ENCODE data around the gene SSTR5. TPM values are rescaled to one million over a fixed set of nuclear protein-coding genes. Genes with fewer than 3 reads are reported as not detected.

The SSTR5 gene
- total RNA-seq, 1 experiment from 2014 or later, result not detected

DNA sequence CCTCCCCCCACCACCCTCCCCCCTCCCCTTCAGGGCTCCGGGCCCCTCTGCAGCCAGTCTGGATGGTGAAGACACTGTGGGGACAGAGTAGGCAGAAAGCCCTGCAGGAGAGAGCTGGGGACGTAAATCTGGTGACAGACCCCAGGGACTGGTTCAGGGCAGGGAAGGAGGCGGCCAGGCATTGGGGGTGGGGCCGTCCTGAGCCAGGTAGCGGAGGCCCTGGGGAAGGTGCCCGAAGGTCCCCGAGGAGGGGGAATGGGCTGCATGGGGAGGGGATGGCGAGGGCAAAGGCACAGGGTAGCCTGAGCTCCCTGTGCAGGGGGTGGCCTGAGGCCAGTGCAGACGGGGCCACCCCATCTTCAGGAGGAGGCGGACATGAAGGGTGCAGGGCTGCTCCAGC lies 54.0 kb downstream of the SSTR5 start:
- Histone ChIP-seq H3K9me3 (no peaks in the 10 kb centered on the region), H3K27me3 (no peaks in the 10 kb centered on the region), H3K4me3 (no peak overlapping the region), H3K36me3 (no peaks in the 10 kb centered on the region)
- no peak for DNase-seq

DNA sequence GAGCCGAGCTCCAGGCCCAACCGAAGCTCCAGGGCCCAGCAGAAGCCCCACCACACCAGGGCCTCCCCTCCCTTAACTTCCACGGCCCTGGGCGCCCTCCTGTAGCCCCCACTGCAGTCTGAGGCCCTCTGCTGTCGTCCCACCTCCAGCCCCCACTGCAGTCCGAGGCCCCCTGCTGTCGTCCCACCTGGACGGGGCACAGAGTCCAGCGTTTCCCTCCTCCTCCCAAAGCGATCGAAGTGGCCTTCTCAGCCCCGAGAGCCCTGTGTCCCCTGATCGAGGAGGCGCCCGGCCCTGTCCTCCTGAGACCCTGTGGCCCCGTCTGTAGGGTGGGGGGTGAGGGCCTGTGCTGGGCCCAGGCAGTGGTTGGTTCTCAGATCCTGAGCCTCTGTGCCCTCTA lies 54.6 kb downstream of the SSTR5 start:
- no peak for DNase-seq
- H3K9me3 ChIP-seq, result no peaks in the 10 kb centered on the region
- H3K4me3 ChIP-seq, result no peak overlapping the region
- no peaks in the 10 kb centered on the region for H3K27me3 ChIP-seq
- no peaks in the 10 kb centered on the region for H3K36me3 ChIP-seq

DNA sequence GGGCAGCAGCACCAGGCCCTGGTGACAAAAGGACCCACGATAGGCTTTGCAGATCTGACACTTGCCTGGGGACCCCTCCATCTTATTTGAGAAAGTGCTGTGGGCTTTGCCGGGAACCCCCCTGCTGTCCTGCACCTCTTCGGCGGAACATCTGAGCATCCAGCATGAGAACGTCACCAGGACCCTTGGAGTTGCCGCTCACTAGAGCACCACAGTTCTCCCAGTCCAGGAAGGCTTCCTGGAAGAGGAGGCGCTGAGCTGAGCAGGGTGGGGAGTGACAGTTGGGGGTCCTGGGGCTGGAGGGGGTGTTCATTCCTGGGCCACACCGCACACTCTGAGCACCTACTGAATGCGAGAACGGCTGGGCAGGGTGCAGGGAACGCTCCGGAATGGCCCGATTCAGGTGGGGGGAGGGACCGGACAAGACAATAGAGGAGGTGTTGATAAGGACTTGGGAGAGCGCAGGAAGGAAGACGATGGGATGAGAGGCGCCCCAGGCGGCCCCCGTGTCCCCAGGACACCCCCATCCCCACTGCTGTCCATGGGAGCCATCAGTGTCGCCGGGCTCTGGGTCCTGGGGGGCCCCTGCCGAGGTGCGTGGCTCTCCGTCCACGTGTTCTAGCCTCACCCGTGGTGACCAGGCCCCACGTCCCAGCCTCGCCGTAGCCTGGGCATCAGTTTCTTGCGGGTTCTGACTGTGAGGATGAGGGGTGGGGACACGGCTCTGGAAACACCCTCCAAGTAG lies 55.6 kb downstream of the SSTR5 start:
- Histone ChIP-seq H3K36me3 (no peaks in the 10 kb centered on the region), H3K27me3 (no peaks in the 10 kb centered on the region), H3K9me3 (no peaks in the 10 kb centered on the region), H3K4me3 (no peak overlapping the region)
- DNase-seq, result no peak

DNA sequence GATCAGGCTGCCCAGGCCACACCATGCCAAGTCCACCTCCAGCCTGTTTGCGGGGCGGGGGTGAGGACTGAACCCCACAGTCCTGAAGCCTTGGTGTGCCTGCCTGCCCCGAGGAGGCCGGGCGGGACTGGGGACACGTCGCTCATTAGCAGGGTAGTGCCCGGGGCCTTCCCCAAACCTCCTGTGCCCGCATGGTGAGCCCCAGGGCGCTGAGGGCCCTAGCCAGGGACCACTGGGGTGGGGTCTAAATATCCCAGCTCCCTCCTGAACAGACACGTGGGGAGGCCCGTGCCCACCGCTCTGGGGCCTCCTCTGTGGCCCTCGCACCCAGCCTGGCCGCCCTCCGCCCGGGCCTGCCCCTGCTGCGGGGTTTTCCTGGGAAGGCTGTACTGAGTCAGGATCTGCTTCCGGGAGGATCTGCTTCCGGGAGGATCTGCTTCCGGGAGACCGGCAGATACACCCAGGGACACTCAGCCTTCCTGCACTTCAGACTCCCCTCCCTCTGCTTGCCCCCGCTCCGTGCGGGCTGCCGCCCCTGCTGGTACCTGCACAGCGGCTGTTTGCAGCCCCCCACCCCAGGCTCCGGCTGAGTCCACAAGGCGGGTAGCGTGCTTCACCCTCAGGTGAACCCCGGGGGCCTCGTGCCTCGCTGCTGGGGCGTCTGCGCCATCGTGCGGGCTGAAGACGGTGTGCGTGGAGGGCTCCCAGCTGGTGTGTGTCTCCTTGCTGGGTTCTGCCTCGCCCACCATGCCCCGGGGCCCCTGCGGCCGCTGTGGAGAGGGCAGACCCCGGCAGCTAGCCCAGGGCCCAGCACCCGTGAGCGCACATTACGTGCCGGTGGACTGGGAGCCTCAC lies 56.8 kb downstream of the SSTR5 start:
- Histone ChIP-seq H3K36me3 (no peaks in the 10 kb centered on the region), H3K9me3 (no peaks in the 10 kb centered on the region), H3K4me3 (no peak overlapping the region), H3K27me3 (no peaks in the 10 kb centered on the region)
- DNase-seq, result no peak

DNA sequence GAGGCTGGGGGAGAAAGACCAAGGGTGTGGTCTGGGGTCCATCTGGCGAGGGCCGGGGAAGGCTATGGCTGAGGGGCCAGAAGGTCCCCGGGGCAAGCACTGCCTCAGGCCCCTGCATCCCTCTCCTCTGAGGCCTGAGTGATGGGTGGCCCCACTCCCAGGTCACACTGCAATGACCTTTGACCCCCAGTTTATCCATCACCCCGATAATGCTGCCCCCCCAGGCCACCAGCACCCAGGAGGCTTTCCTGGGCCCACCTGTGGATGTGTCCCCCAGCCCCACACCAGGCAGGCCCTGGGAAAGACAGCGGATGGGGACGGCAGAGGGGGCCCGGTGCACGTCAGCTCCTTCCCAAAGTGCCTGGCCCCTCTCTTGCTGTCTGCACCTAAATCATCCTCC lies 57.8 kb downstream of the SSTR5 start:
- H3K4me3 ChIP-seq, result no peak overlapping the region

More for the DNA sequence above, 57.8 kb downstream of the SSTR5 start:
- no peaks in the 10 kb centered on the region for H3K27me3 ChIP-seq
- H3K9me3 ChIP-seq, result no peaks in the 10 kb centered on the region
- DNase-seq, result no peak
- H3K36me3 ChIP-seq, result no peaks in the 10 kb centered on the region

Other genes starting within 250 kb of the SSTR5 start
- gene LMF1, start 101.8 kb upstream of the SSTR5 start, total RNA-seq (2014; rRNA removed; shearing (Covaris generic); ENCODE audit: low replicate concordance), result 8.8 and 11.1 TPM in 2 replicates
- 0.25 TPM in 1 of 2 replicates, not detected in the other for gene SOX8, start 91.0 kb upstream of the SSTR5 start, total RNA-seq (2014; rRNA removed; shearing (Covaris generic); ENCODE audit: low replicate concordance)
- gene C1QTNF8, start 23.5 kb downstream of the SSTR5 start, total RNA-seq (2014; rRNA removed; shearing (Covaris generic); ENCODE audit: low replicate concordance), result not detected in 2 replicates
- gene CACNA1H, start 80.4 kb downstream of the SSTR5 start, total RNA-seq (2014; rRNA removed; shearing (Covaris generic); ENCODE audit: low replicate concordance), result 0.27 and 0.59 TPM in 2 replicates
- 1.7 and 1.9 TPM in 2 replicates for gene TPSG1, start 152.5 kb downstream of the SSTR5 start, total RNA-seq (2014; rRNA removed; shearing (Covaris generic); ENCODE audit: low replicate concordance)
- not detected in 2 replicates for gene TPSB2, start 157.4 kb downstream of the SSTR5 start, total RNA-seq (2014; rRNA removed; shearing (Covaris generic); ENCODE audit: low replicate concordance)
- gene TPSAB1, start 168.0 kb downstream of the SSTR5 start, total RNA-seq (2014; rRNA removed; shearing (Covaris generic); ENCODE audit: low replicate concordance), result not detected in 2 replicates
- gene TPSD1, start 183.3 kb downstream of the SSTR5 start, total RNA-seq (2014; rRNA removed; shearing (Covaris generic); ENCODE audit: low replicate concordance), result not detected in 2 replicates
- 154 and 228 TPM in 2 replicates for gene UBE2I, start 236.9 kb downstream of the SSTR5 start, total RNA-seq (2014; rRNA removed; shearing (Covaris generic); ENCODE audit: low replicate concordance)

All from MG63 (cell line).